Thyroid gland (tissue), 4 donors: ENCODE data around the gene CRACR2B. TPM values are rescaled to one million over a fixed set of nuclear protein-coding genes. Genes with fewer than 3 reads are reported as not detected.

Experiments
- DNase-seq, 2 donors: peaks; one replicate each; pipeline ENCODE4 v3.0.0-alpha.2; 2019
- H3K27ac ChIP-seq, 3 donors: fragments of 200-600 bp; sonication (generic); 1 replicate in 2 of 3; 2 replicates in 1 of 3; pipeline ENCODE4 v1.5.1; 2016 to 2019; ENCODE audit warnings: mild to moderate bottlenecking in 1 of 3, moderate library complexity in 1 of 3
- H3K27me3 ChIP-seq: fragments of 200-600 bp; sonication (generic); one replicate; pipeline ENCODE4 v1.5.1; 2019
- H3K36me3 ChIP-seq, 2 donors: fragments of 200-600 bp; sonication (generic); one replicate each; pipeline ENCODE4 v1.5.1; 2016 to 2019
- H3K4me1 ChIP-seq, 2 donors: fragments of 200-600 bp; sonication (generic); one replicate each; pipeline ENCODE4 v1.5.1; 2017 to 2019
- H3K4me3 ChIP-seq, 3 donors: fragments of 200-600 bp; sonication (generic); replicated peaks in 1 of 3; 1 replicate in 2 of 3; 2 replicates in 1 of 3; pipeline ENCODE4 v1.5.1; 2016; ENCODE audit warnings: mild to moderate bottlenecking in 1 of 3
- H3K9me3 ChIP-seq: fragments of 200-600 bp; sonication (generic); one replicate; pipeline ENCODE4 v1.5.1; 2017
- CTCF ChIP-seq, 6 experiments: fragments of 200-600 bp in 3 of 6; fragments of 450-650 bp in 3 of 6; sonication (generic) in 3 of 6; IDR thresholded peaks; one replicate each; pipeline ENCODE4 v1.5.1; 2016 to 2019; ENCODE audit warnings: antibody characterized with exemption in 6 of 6, mild to moderate bottlenecking in 2 of 6, inconsistent platforms in 1 of 6, moderate library complexity in 1 of 6
- POLR2A ChIP-seq, 2 donors: fragments of 450-650 bp; IDR thresholded peaks; one replicate each; pipeline ENCODE4 v1.6.1; 2017; ENCODE audit warnings: antibody characterized with exemption in 2 of 2, mild to moderate bottlenecking in 2 of 2, moderate library complexity in 1 of 2
- WGBS, 2 donors: methylation state at CpG; one replicate each; pipeline ENCODE4 v1.1.5; 2017; 5-methylcytosine and 5-hydroxymethylcytosine counted together
- intact Hi-C: fragments of 100-400 bp; cut with DNase I; formaldehyde crosslinking; loops from one replicate; pipeline ENCODE4 v1.15.1; 2023
- total RNA-seq, 4 donors: library from RNA; depleted of rRNA; stranded (reverse); fragments of >200 nt; gene quantifications; one replicate each; pipeline ENCODE4 v1.2.3, GENCODE V29; 2016

CRACR2B gene
- total RNA-seq, 4 donors from 2014 or later: 4.1 to 21.2 (median 12.3) TPM

GRCh38 chr11:783581-784015 lies 44.1 kb upstream of the CRACR2B start:
- peak; percentile 87 to 92 for DNase-seq
- Histone ChIP-seq H3K9me3 (no peaks in the 10 kb centered on the region), H3K27ac (no peak overlapping the region), H3K36me3 (no peaks in the 10 kb centered on the region), H3K4me1 (peaks cover 0 to 12% of the 10 kb centered on the region in 2 donors), H3K27me3 (no peaks in the 10 kb centered on the region), H3K4me3 (no peak overlapping the region)
- 8 to 28% methylated on average over 20 to 22 of the region's 24 CpGs for WGBS, 2 donors
- intact Hi-C loops: no loop called here
- TF ChIP-seq POLR2A (IDR thresholded peaks at IDR 0.05): peak in 1 of 2 donors; percentile 27
- TF ChIP-seq CTCF (IDR thresholded peaks at IDR 0.05): peak; percentile 17 to 82 (median 61)

GRCh38 chr11:786235-787083 lies 41.3 kb upstream of the CRACR2B start:
- intact Hi-C loops: no loop called here
- Histone ChIP-seq H3K4me1 (peaks cover 0 to 19% of the 10 kb centered on the region in 2 donors), H3K4me3 (no peak overlapping the region), H3K27ac (no peak overlapping the region), H3K27me3 (no peaks in the 10 kb centered on the region), H3K36me3 (no peaks in the 10 kb centered on the region), H3K9me3 (no peaks in the 10 kb centered on the region)
- 88 to 90% methylated on average over 14 to 15 of the region's 24 CpGs for WGBS, 2 donors
- no peak for DNase-seq
- no peak for TF ChIP-seq POLR2A (IDR thresholded peaks at IDR 0.05)
- TF ChIP-seq CTCF (IDR thresholded peaks at IDR 0.05): no peak

GRCh38 chr11:787084-787675 lies 40.5 kb upstream of the CRACR2B start:
- DNase-seq: no peak
- Histone ChIP-seq H3K36me3 (no peaks in the 10 kb centered on the region), H3K27ac (no peak overlapping the region), H3K27me3 (no peaks in the 10 kb centered on the region), H3K9me3 (no peaks in the 10 kb centered on the region), H3K4me3 (no peak overlapping the region), H3K4me1 (peaks cover 0 to 19% of the 10 kb centered on the region in 2 donors)
- intact Hi-C loops: no loop called here
- TF ChIP-seq POLR2A (IDR thresholded peaks at IDR 0.05): no peak
- TF ChIP-seq CTCF (IDR thresholded peaks at IDR 0.05): no peak
- WGBS, 2 donors: 90 to 91% methylated on average over 13 to 16 of the region's 24 CpGs

DNA sequence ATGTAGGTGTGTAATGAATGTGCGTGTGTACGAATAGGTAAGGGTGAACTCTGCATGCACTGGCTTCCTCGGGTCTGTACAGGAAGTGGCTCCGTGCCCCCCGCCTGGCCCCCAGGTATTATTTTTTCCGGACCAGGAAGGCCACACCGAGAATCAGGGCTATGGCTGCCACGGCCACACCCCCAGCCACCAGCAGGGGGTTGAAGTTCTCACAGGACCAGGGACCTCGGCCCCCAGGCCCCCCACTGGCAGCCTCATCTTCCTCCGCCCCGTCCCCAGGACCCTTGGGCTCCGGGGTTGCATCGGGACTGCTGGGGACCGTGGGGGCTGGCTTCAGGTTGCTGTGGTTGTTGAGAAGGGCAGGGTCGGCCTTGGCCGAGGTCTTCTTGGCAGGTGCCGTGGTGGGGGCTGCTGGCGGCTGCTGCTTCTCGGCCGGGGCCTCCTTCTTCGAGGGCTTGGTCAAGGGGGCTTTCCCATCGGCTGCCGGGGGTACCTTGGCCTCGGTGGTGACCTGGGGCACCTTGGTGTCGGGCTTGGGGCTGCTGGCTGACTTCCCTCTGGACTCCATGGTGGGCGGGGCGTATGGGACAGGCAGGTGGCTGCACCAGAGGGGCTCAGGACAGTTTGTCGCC lies 39.6 kb upstream of the CRACR2B start:
- Histone ChIP-seq H3K4me3 (no peak overlapping the region), H3K27me3 (no peaks in the 10 kb centered on the region), H3K27ac (no peak overlapping the region), H3K4me1 (peaks cover 0 to 15% of the 10 kb centered on the region in 2 donors), H3K36me3 (no peaks in the 10 kb centered on the region), H3K9me3 (no peaks in the 10 kb centered on the region)
- no peak for TF ChIP-seq POLR2A (IDR thresholded peaks at IDR 0.05)
- TF ChIP-seq CTCF (IDR thresholded peaks at IDR 0.05): no peak
- intact Hi-C loops: no loop called here
- no peak for DNase-seq
- WGBS, 2 donors: 66 to 80% methylated on average over 1 to 12 of the region's 28 CpGs
